Prostate gland (tissue), 2 donors: ENCODE data around the gene PDLIM3. TPM values are rescaled to one million over a fixed set of nuclear protein-coding genes. Genes with fewer than 3 reads are reported as not detected.

Source experiments
- DNase-seq: peaks from one replicate; pipeline ENCODE4 v3.0.0-alpha.2; 2019; ENCODE audit warnings: low spot score
- H3K27ac ChIP-seq, 2 donors: fragments of 200-600 bp; sonication (generic); 2 replicates each; pipeline ENCODE4 v1.5.1; 2017 to 2019
- H3K27me3 ChIP-seq: fragments of 200-600 bp; sonication (generic); replicated peaks from 2 replicates; pipeline ENCODE4 v1.5.1; 2019; ENCODE audit not compliant: insufficient read depth
- H3K36me3 ChIP-seq, 2 donors: fragments of 200-600 bp; sonication (generic); 1 replicate in 1 of 2; 2 replicates in 1 of 2; pipeline versions ENCODE4 v1.5.1 to v1.8.1; 2017 to 2019
- H3K4me1 ChIP-seq: fragments of 200-600 bp; sonication (generic); replicated peaks from 2 replicates; pipeline ENCODE4 v1.5.1; 2019
- H3K4me3 ChIP-seq, 2 donors: fragments of 200-600 bp; sonication (generic); 2 replicates each; pipeline ENCODE4 v1.5.1; 2017 to 2019
- H3K9me3 ChIP-seq: fragments of 200-600 bp; sonication (generic); 2 replicates; pipeline ENCODE4 v1.5.1; 2017
- CTCF ChIP-seq, 4 experiments: fragments of 200-600 bp in 2 of 4; fragments of 450-650 bp in 2 of 4; sonication (generic) in 2 of 4; IDR thresholded peaks; 1 replicate in 3 of 4; 2 replicates in 1 of 4; pipeline ENCODE4 v1.5.1; 2016 to 2019; ENCODE audit warnings: antibody characterized with exemption in 4 of 4, mild to moderate bottlenecking in 2 of 4, moderate library complexity in 2 of 4
- POLR2A ChIP-seq: fragments of 450-650 bp; IDR thresholded peaks from one replicate; pipeline ENCODE4 v1.6.1; 2016; ENCODE audit warnings: antibody characterized with exemption, mild to moderate bottlenecking
- POLR2AphosphoS5 ChIP-seq: sonication (generic); formaldehyde crosslinking; IDR thresholded peaks from one replicate; pipeline ENCODE4 v1.6.1; 2017; ENCODE audit warnings: antibody characterized with exemption
- WGBS: methylation state at CpG from one replicate; pipeline ENCODE4 v1.1.5; 2018; 5-methylcytosine and 5-hydroxymethylcytosine counted together
- intact Hi-C: fragments of 100-400 bp; cut with DNase I; formaldehyde crosslinking; loops from one replicate; pipeline ENCODE4 v1.14.2; 2022
- total RNA-seq, 2 donors: library from RNA; depleted of rRNA; stranded (reverse); fragments of >200 nt; gene quantifications; one replicate each; pipeline ENCODE4 v1.1.0, GENCODE V29; 2016

PDLIM3 gene
- total RNA-seq, 2 donors from 2014 or later: 78.7 to 139 TPM

DNA sequence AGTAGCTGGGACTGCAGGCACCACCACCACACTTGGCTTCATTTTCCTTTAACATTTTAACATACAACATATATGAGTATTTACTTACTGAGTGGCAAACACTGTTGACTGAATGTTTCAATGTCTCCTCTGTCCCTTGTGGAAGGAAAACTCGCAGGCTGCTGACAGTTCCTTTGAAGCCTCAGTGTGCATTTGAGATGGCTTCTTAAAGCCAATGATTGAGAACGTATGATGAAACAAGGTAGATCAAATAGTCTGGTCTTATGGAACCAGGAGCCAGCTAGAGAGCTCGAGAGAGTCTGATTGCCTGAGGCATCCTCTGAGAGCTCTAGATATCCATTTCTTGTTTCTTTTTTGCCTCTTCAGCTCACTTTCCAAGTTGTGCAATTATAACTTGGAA is 43.0 kb upstream of the PDLIM3 start:
- TF ChIP-seq POLR2A (no peak), POLR2AphosphoS5 (no peak), CTCF (IDR thresholded peaks at IDR 0.05) (no peak)
- DNase-seq: no peak
- WGBS: 83% methylated on average over 3 of the region's 3 CpGs
- Histone ChIP-seq H3K36me3 (no peaks in the 10 kb centered on the region), H3K27me3 (no peaks in the 10 kb centered on the region), H3K4me1 (no peaks in the 10 kb centered on the region), H3K4me3 (no peak overlapping the region), H3K9me3 (no peaks in the 10 kb centered on the region), H3K27ac (no peak overlapping the region)
- intact Hi-C loops: no loop called here

GRCh38 chr4:185576962-185577950 is 41.9 kb upstream of the PDLIM3 start:
- Histone ChIP-seq H3K27ac (peak overlapping the region in 1 of 2 donors; percentile 16), H3K4me1 (no peaks in the 10 kb centered on the region), H3K27me3 (no peaks in the 10 kb centered on the region), H3K4me3 (no peak overlapping the region), H3K36me3 (no peaks in the 10 kb centered on the region), H3K9me3 (no peaks in the 10 kb centered on the region)
- intact Hi-C loops: no loop called here
- 77% methylated on average over 8 of the region's 8 CpGs for WGBS
- no peak for TF ChIP-seq CTCF (IDR thresholded peaks at IDR 0.05)
- TF ChIP-seq POLR2AphosphoS5: no peak
- TF ChIP-seq POLR2A: no peak
- no peak for DNase-seq

DNA sequence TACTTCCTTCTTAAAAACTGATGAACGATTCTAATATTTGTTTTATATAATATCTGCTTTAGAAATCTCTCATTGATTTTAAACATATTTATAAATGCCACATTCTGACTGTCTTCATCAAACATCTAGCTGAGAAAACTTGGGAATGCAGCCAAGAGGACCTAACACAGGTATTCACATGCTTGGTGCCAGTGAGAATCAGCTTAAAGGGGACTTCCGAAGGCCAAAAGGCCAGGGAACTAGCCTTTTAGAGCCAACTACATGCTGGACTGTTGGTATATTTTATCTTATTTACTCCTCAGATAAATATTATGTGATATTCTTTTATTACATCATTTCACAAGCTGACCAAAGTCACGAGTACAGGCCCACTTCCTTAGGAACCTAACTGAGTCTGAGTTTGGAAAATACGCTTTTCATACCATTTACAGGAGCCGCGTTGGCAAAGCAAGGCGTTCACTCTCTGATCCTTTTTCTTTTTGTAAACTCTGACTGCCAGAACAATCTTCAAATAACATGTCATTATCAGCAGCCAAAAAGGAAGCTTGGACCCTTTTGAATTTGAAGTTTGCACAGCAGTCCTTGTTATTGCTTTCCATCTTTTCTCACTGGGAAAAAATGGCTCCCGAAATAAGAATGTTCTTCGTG is 41.1 kb upstream of the PDLIM3 start:
- 44% methylated on average over 9 of the region's 9 CpGs for WGBS
- intact Hi-C loops: no loop called here
- no peaks in the 10 kb centered on the region for H3K36me3 ChIP-seq
- H3K4me1 ChIP-seq: no peaks in the 10 kb centered on the region
- H3K27ac ChIP-seq: peak overlapping the region in 1 of 2 donors; percentile 16
- no peaks in the 10 kb centered on the region for H3K27me3 ChIP-seq
- no peak for TF ChIP-seq POLR2AphosphoS5
- no peak for TF ChIP-seq POLR2A
- TF ChIP-seq CTCF (IDR thresholded peaks at IDR 0.05): no peak
- no peak overlapping the region for H3K4me3 ChIP-seq
- H3K9me3 ChIP-seq: no peaks in the 10 kb centered on the region
- no peak for DNase-seq

- no peak overlapping the region for H3K27ac ChIP-seq
Observed at GRCh38 chr4:185573651-185574199, 38.4 kb upstream of the PDLIM3 start.

More at GRCh38 chr4:185573651-185574199, 38.4 kb upstream of the PDLIM3 start:
- Histone ChIP-seq H3K36me3 (no peaks in the 10 kb centered on the region), H3K4me3 (no peak overlapping the region), H3K27me3 (no peaks in the 10 kb centered on the region), H3K9me3 (no peaks in the 10 kb centered on the region), H3K4me1 (no peaks in the 10 kb centered on the region)
- TF ChIP-seq POLR2A: no peak
- TF ChIP-seq POLR2AphosphoS5: no peak
- no peak for TF ChIP-seq CTCF (IDR thresholded peaks at IDR 0.05)
- DNase-seq: no peak
- intact Hi-C loops: no loop called here
- WGBS: 75% methylated on average over 10 of the region's 10 CpGs
